Esophagus muscularis mucosa (tissue), 4 donors: ENCODE measurements around the gene ALAD. TPM values are rescaled to one million over a fixed set of nuclear protein-coding genes. Genes with fewer than 3 reads are reported as not detected.

Experiments used
- DNase-seq: peaks from one replicate; pipeline ENCODE4 v3.0.0-alpha.2; 2017; ENCODE audit errors: extremely low spot score
- H3K27ac ChIP-seq, 4 donors: fragments of 200-600 bp; sonication (generic); replicated peaks in 1 of 4; 1 replicate in 3 of 4; 2 replicates in 1 of 4; pipeline ENCODE4 v1.5.1; 2016 to 2019; ENCODE audit warnings: mild to moderate bottlenecking in 1 of 4
- H3K27me3 ChIP-seq, 4 donors: fragments of 200-600 bp; sonication (generic); one replicate each; pipeline versions ENCODE4 v1.5.1 to v1.6.0; 2016 to 2019
- H3K36me3 ChIP-seq, 4 donors: fragments of 200-600 bp; sonication (generic); one replicate each; pipeline ENCODE4 v1.5.1; 2016 to 2019
- H3K4me1 ChIP-seq, 4 donors: fragments of 200-600 bp; sonication (generic); one replicate each; pipeline ENCODE4 v1.5.1; 2016 to 2019
- H3K4me3 ChIP-seq, 4 donors: fragments of 200-600 bp; sonication (generic); 1 replicate in 2 of 4; 2 replicates in 2 of 4; pipeline ENCODE4 v1.5.1; 2016 to 2019; ENCODE audit warnings: mild to moderate bottlenecking in 4 of 4, moderate library complexity in 1 of 4
- H3K9me3 ChIP-seq, 4 donors: fragments of 200-600 bp; sonication (generic); 1 replicate in 3 of 4; 2 replicates in 1 of 4; pipeline ENCODE4 v1.5.1; 2016 to 2019
- EP300 ChIP-seq: sonication (generic); formaldehyde crosslinking; IDR thresholded peaks from one replicate; pipeline ENCODE4 v1.6.1; 2017; ENCODE audit warnings: antibody characterized with exemption
- POLR2A ChIP-seq: fragments of 450-650 bp; IDR thresholded peaks from one replicate; pipeline ENCODE4 v1.6.1; 2017; ENCODE audit warnings: antibody characterized with exemption, moderate library complexity, mild to moderate bottlenecking, low read depth
- POLR2AphosphoS5 ChIP-seq, 2 donors: sonication (generic); formaldehyde crosslinking; IDR thresholded peaks; one replicate each; pipeline ENCODE4 v1.6.1; 2017; ENCODE audit warnings: antibody characterized with exemption in 2 of 2
- WGBS: methylation state at CpG from one replicate; pipeline ENCODE4 v1.1.5; 2018; 5-methylcytosine and 5-hydroxymethylcytosine counted together
- intact Hi-C: fragments of 100-400 bp; cut with DNase I; formaldehyde crosslinking; loops from one replicate; pipeline ENCODE4 v1.15.1; 2023
- total RNA-seq, 4 donors: library from RNA; depleted of rRNA; stranded (reverse); fragments of >200 nt; gene quantifications; one replicate each; pipeline versions ENCODE4 v1.1.0 to v1.2.1, GENCODE V29; 2016
- TF ChIP-seq, protein P1 (sequence below), 3 experiments: fragments of 200-600 bp in 2 of 3; fragments of 450-650 bp in 1 of 3; sonication (generic) in 2 of 3; IDR thresholded peaks; one replicate each; pipeline ENCODE4 v1.5.1; 2017 to 2019; ENCODE audit warnings: antibody characterized with exemption in 3 of 3, mild to moderate bottlenecking in 2 of 3, moderate library complexity in 1 of 3

ALAD gene
- total RNA-seq, 4 donors from 2014 or later: 18.2 to 31.1 (median 28.6) TPM

GRCh38 chr9:113395000-113395861 lies 5.9 kb downstream of the ALAD start:
- DNase-seq: no peak
- TF ChIP-seq EP300 (no peak), POLR2A (no peak), POLR2AphosphoS5 (IDR thresholded peaks at IDR 0.05) (no peak)
- TF ChIP-seq, protein P1, sequence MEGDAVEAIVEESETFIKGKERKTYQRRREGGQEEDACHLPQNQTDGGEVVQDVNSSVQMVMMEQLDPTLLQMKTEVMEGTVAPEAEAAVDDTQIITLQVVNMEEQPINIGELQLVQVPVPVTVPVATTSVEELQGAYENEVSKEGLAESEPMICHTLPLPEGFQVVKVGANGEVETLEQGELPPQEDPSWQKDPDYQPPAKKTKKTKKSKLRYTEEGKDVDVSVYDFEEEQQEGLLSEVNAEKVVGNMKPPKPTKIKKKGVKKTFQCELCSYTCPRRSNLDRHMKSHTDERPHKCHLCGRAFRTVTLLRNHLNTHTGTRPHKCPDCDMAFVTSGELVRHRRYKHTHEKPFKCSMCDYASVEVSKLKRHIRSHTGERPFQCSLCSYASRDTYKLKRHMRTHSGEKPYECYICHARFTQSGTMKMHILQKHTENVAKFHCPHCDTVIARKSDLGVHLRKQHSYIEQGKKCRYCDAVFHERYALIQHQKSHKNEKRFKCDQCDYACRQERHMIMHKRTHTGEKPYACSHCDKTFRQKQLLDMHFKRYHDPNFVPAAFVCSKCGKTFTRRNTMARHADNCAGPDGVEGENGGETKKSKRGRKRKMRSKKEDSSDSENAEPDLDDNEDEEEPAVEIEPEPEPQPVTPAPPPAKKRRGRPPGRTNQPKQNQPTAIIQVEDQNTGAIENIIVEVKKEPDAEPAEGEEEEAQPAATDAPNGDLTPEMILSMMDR (IDR thresholded peaks at IDR 0.05): no peak
- intact Hi-C loops: no loop called here

GRCh38 chr9:113393281-113393680 lies 7.8 kb downstream of the ALAD start:
- TF ChIP-seq, protein P1 (IDR thresholded peaks at IDR 0.05): no peak
- TF ChIP-seq EP300 (no peak), POLR2AphosphoS5 (IDR thresholded peaks at IDR 0.05) (no peak), POLR2A (no peak)
- Histone ChIP-seq H3K4me1 (peaks cover 0 to under 1% (median 0%) of the 10 kb centered on the region in 4 donors), H3K27me3 (no peaks in the 10 kb centered on the region), H3K9me3 (no peaks in the 10 kb centered on the region), H3K4me3 (no peak overlapping the region), H3K36me3 (peaks cover 27 to 72% (median 55%) of the 10 kb centered on the region in 4 donors), H3K27ac (no peak overlapping the region)
- no peak for DNase-seq
- WGBS: 97% methylated on average over 7 of the region's 7 CpGs
- intact Hi-C loops: no loop called here

More at GRCh38 chr9:113395000-113395861, 5.9 kb downstream of the ALAD start:
- Histone ChIP-seq H3K4me3 (no peak overlapping the region), H3K27ac (no peak overlapping the region), H3K4me1 (peaks cover 12 to 16% (median 14%) of the 10 kb centered on the region in 4 donors), H3K27me3 (no peaks in the 10 kb centered on the region), H3K36me3 (peaks cover 11 to 52% (median 36%) of the 10 kb centered on the region in 4 donors), H3K9me3 (no peaks in the 10 kb centered on the region)
- WGBS: 97% methylated on average over 9 of the region's 9 CpGs

DNA sequence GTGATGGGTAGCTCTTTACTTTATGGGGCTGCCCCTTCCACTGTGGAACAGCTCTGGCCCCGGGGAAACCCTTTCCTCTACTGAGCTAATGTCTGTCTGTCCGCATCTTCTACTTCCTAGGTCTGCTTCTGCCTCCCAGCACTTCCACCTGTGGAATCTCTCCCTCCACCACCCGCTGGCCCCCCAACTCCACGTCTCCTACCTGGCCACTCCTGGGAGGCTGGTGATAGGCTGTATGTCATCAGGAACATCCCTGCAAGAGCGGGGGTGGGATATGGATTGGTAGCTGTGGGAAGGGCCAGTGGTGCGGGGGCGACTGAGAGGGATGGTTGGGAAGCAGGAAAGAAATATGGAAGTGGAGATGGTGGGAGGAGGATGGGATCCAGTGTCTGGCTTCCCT lies 9.2 kb downstream of the ALAD start:
- no peaks in the 10 kb centered on the region for H3K27me3 ChIP-seq
- H3K27ac ChIP-seq: no peak overlapping the region
- 93% methylated on average over 7 of the region's 7 CpGs for WGBS
- H3K36me3 ChIP-seq: peaks cover 30 to 85% (median 68%) of the 10 kb centered on the region in 4 donors
- H3K4me3 ChIP-seq: no peak overlapping the region
- TF ChIP-seq, protein P1 (IDR thresholded peaks at IDR 0.05): no peak
- TF ChIP-seq EP300: no peak
- DNase-seq: no peak
- H3K9me3 ChIP-seq: no peaks in the 10 kb centered on the region
- intact Hi-C loops: no loop called here
- no peaks in the 10 kb centered on the region for H3K4me1 ChIP-seq

- peak; percentile 57 for DNase-seq
- TF ChIP-seq, protein P1 (IDR thresholded peaks at IDR 0.05): no peak
- no peak for TF ChIP-seq POLR2A
- TF ChIP-seq EP300: no peak
- no peak for TF ChIP-seq POLR2AphosphoS5 (IDR thresholded peaks at IDR 0.05)
- 97% methylated on average over 11 of the region's 17 CpGs for WGBS
- Histone ChIP-seq H3K4me3 (no peak overlapping the region), H3K27ac (no peak overlapping the region), H3K4me1 (no peaks in the 10 kb centered on the region), H3K27me3 (no peaks in the 10 kb centered on the region), H3K36me3 (peaks cover 30 to 88% (median 73%) of the 10 kb centered on the region in 4 donors), H3K9me3 (no peaks in the 10 kb centered on the region)
- intact Hi-C loops: no loop called here
These were observed 10.7 kb downstream of the ALAD start for GRCh38 chr9:113390192-113390960.
